HG03064 (cell line): ENCODE results near the gene C17orf67.
"Not testable (repeated sequence)": the region's sequence is repeated elsewhere in the genome, so short reads cannot be mapped to it uniquely, and the experiment has no call there.

ENCODE experiments used
- ATAC-seq: cut with Tn5 transposase; IDR thresholded peaks from one replicate; pipeline ENCODE4 v1.9.1; 2021; ENCODE audit warnings: low read depth; ENCODE audit not compliant: unreplicated experiment

The C17orf67 gene

GRCh38 chr17:56779322-56779721 lies 54.4 kb downstream of the C17orf67 start:
- no peak for ATAC-seq

GRCh38 chr17:56778898-56779297 lies 54.8 kb downstream of the C17orf67 start:
- ATAC-seq = no peak

GRCh38 chr17:56777859-56778258 lies 55.9 kb downstream of the C17orf67 start:
- ATAC-seq = no peak

- ATAC-seq = no peak
Measured at GRCh38 chr17:56774650-56775049, 59.1 kb downstream of the C17orf67 start.

GRCh38 chr17:56773124-56773523 lies 60.6 kb downstream of the C17orf67 start:
- ATAC-seq = no peak

GRCh38 chr17:56772442-56772841 lies 61.3 kb downstream of the C17orf67 start:
- no peak for ATAC-seq

- ATAC-seq = no peak
Measured at GRCh38 chr17:56771975-56772374, 61.7 kb downstream of the C17orf67 start.

GRCh38 chr17:56771563-56771962 lies 62.2 kb downstream of the C17orf67 start:
- no peak for ATAC-seq

GRCh38 chr17:56770427-56770826 lies 63.3 kb downstream of the C17orf67 start:
- no peak for ATAC-seq

GRCh38 chr17:56765449-56765848 lies 68.3 kb downstream of the C17orf67 start:
- no peak for ATAC-seq

GRCh38 chr17:56762988-56763387 lies 70.7 kb downstream of the C17orf67 start:
- ATAC-seq = no peak

- ATAC-seq = no peak
Measured at GRCh38 chr17:56762144-56762543, 71.6 kb downstream of the C17orf67 start.

- no peak for ATAC-seq
Measured at GRCh38 chr17:56761387-56761786, 72.3 kb downstream of the C17orf67 start.

- not testable (repeated sequence) for ATAC-seq
Measured at GRCh38 chr17:56757611-56758010, 76.1 kb downstream of the C17orf67 start.

GRCh38 chr17:56756536-56756935 lies 77.2 kb downstream of the C17orf67 start:
- ATAC-seq = no peak

- ATAC-seq = no peak
Measured at GRCh38 chr17:56755310-56755709, 78.4 kb downstream of the C17orf67 start.

GRCh38 chr17:56754523-56755208 lies 79.1 kb downstream of the C17orf67 start:
- no peak for ATAC-seq

- ATAC-seq = no peak
Measured at GRCh38 chr17:56752263-56752836, 81.4 kb downstream of the C17orf67 start.

- no peak for ATAC-seq
Measured at GRCh38 chr17:56751145-56751738, 82.5 kb downstream of the C17orf67 start.

- no peak for ATAC-seq
Measured at GRCh38 chr17:56744721-56745120, 89.0 kb downstream of the C17orf67 start.

- no peak for ATAC-seq
Measured at GRCh38 chr17:56742601-56743000, 91.1 kb downstream of the C17orf67 start.
